ENCODE measurements around the gene KIF17. TPM values are rescaled to one million over a fixed set of nuclear protein-coding genes. Genes with fewer than 3 reads are reported as not detected.
"Not testable (repeated sequence)": the region's sequence is repeated elsewhere in the genome, so short reads cannot be mapped to it uniquely, and the experiment has no call there.

The KIF17 gene
- polyA plus RNA-seq, 2 donors, result 0.45 to 0.48 TPM

DNA sequence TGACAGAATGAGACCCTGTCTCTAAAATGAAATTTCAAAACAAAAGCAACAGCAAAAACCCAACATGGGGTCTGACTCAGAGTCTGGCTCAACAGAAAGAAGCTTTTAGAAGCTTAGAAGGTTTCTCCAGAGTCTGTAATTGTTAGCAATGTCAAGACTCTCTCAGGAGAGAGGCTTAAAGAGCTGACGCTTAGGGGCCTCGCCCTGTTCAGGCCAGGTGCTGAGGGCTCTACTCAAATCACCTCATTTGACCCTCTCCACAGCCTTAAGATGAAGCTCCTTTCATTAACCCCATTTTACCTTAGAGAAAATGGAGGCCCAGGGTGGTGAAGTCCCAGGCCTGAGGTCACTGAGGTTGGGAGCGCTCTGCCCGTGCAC lies 5.3 kb upstream of the KIF17 start:
- H3K27me3 ChIP-seq (ENCODE audit: control insufficient read depth in 1 of 2, insufficient read depth in 2 of 2, low read length in 2 of 2), result no peaks in the 10 kb centered on the region
- no peak overlapping the region for H3K27ac ChIP-seq (ENCODE audit: low read depth in 2 of 2, low read length in 1 of 2)
- H3K9me3 ChIP-seq (ENCODE audit: control insufficient read depth in 2 of 2, insufficient read depth in 1 of 2, low read depth in 1 of 2, low read length in 1 of 2), result peaks cover 0 to 7% of the 10 kb centered on the region in 2 donors
- H3K36me3 ChIP-seq (ENCODE audit: control insufficient read depth in 2 of 2, insufficient read depth in 2 of 2, low read length in 1 of 2), result no peaks in the 10 kb centered on the region
- H3K4me1 ChIP-seq (ENCODE audit: control insufficient read depth in 2 of 2, insufficient read depth in 2 of 2, low read length in 1 of 2), result peaks cover 0 to 10% of the 10 kb centered on the region in 2 donors
- 77 to 78% methylated on average over 4 of the region's 4 CpGs for WGBS, 2 donors
- no peak overlapping the region for H3K4me3 ChIP-seq (ENCODE audit: low read depth in 1 of 2, low read length in 2 of 2)

DNA sequence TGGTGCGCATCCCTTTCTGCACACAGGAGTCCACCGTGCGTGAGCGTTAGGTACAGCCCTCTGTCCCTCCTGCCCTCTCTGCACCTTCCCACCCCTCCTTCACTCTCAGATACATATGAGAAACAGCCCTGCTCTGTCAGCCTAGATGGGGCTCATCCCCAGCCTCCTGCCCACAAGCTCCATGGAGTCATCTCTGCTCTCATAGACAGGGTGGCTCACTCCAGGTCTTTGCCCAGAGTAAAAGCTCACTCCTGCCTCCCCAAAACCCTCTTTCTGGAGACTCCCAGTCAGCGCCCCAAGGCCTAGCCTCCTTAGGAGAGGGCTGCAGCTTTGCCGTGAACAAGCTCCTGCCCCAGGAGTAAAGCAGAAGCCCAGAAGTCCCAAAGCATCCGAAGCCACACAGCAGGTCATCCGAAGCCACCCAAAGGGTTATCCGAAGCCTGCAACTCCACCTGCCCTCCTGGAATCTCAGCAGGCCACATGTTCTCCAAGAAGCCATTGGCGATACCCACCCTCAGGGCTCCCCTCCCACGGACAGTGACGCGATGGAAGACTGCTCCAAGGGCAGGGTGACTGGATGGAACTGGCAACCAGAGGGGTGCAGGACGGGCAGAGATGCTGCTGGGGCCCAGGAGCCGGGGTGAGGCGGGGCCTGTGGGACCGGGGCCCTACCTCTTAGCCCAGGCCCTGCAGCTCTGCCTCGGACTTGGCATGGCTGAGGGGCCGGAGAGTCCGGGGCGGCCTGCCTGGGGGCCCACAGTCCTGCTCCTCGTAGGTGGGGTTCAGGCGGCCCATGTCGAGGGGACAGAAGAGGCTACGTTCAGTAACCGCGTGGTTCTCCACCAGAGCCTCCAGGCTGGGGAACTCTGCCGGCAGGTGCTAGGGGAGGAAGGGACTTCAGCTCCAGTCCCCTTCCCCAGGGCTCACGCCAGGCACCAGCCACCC lies 3.6 kb upstream of the KIF17 start:
- Histone ChIP-seq H3K27me3 (ENCODE audit: control insufficient read depth in 1 of 2, insufficient read depth in 2 of 2, low read length in 2 of 2) (no peaks in the 10 kb centered on the region), H3K4me3 (ENCODE audit: low read depth in 1 of 2, low read length in 2 of 2) (no peak overlapping the region), H3K27ac (ENCODE audit: low read depth in 2 of 2, low read length in 1 of 2) (no peak overlapping the region), H3K9me3 (ENCODE audit: control insufficient read depth in 2 of 2, insufficient read depth in 1 of 2, low read depth in 1 of 2, low read length in 1 of 2) (peaks cover 0 to 7% of the 10 kb centered on the region in 2 donors), H3K36me3 (ENCODE audit: control insufficient read depth in 2 of 2, insufficient read depth in 2 of 2, low read length in 1 of 2) (no peaks in the 10 kb centered on the region), H3K4me1 (ENCODE audit: control insufficient read depth in 2 of 2, insufficient read depth in 2 of 2, low read length in 1 of 2) (peaks cover 0 to 11% of the 10 kb centered on the region in 2 donors)
- WGBS, 2 donors, result 90 to 92% methylated on average over 29 of the region's 29 CpGs

DNA sequence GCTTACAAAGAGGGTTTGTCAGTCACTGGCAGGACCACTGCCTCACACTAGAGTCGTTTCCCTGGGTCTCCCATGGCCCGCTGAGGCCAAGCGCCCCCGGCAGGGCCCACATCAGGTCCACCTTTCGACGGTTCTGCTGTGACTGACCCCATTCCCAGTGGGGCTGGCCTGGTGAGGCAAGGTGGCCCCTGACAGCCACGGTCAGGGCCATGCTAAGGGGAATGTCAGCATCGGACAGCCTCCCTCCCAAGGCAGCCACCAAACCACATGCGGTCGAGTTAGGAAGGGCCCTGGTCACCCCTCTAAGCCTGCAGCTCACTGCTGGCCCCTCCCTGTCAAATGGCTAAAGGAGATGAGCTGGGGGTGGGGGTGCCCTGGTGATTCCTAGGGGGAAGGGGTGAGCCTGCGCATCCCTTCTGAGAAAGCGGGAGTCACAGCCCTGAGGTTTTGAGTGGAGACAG lies 2.9 kb upstream of the KIF17 start:
- Histone ChIP-seq H3K4me3 (ENCODE audit: low read depth in 1 of 2, low read length in 2 of 2) (no peak overlapping the region), H3K36me3 (ENCODE audit: control insufficient read depth in 2 of 2, insufficient read depth in 2 of 2, low read length in 1 of 2) (no peaks in the 10 kb centered on the region), H3K9me3 (ENCODE audit: control insufficient read depth in 2 of 2, insufficient read depth in 1 of 2, low read depth in 1 of 2, low read length in 1 of 2) (peaks cover 0 to 6% of the 10 kb centered on the region in 2 donors), H3K27me3 (ENCODE audit: control insufficient read depth in 1 of 2, insufficient read depth in 2 of 2, low read length in 2 of 2) (no peaks in the 10 kb centered on the region), H3K4me1 (ENCODE audit: control insufficient read depth in 2 of 2, insufficient read depth in 2 of 2, low read length in 1 of 2) (peaks cover 0 to 10% of the 10 kb centered on the region in 2 donors), H3K27ac (ENCODE audit: low read depth in 2 of 2, low read length in 1 of 2) (no peak overlapping the region)
- WGBS, 2 donors, result 88 to 90% methylated on average over 12 of the region's 12 CpGs

DNA sequence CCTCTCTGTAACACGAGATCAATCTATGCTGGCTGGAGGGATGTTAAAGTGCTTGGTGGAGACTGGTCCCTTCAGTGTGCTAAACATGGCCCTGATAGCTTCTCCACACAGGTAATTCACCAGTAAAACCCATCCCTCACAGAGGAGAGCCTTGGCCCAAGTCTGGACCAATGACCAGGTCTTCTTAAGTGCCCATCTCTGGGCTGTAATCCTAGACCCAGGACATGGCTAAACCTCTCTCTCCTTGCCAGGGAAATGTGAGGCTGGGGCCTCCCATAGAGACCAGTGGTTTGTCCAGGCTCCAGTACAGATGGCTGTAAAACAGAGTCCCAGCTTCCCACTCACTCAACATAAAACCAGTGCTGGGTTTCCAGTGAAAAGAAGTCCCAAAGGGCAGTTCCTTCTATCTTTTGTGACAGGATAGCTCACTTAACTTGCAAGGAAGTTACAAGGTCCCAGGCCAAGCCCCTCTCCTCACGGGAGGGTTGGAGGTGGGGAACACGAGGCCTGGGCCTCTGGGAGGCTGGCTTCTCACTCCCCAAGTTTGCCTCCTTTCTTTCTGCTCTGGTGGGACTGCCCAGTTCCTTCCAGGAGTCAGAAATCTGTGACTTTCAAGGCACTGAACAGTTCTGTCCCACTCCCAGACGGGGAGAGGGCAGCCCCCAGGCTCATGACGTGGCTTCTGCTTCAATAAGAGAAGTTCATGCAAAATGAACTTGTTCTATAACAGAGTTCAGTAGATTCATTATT lies 2.2 kb upstream of the KIF17 start:
- 76 to 78% methylated on average over 5 of the region's 5 CpGs for WGBS, 2 donors

GRCh38 chr1:20719261-20719660 lies 1.5 kb upstream of the KIF17 start:
- Histone ChIP-seq H3K27me3 (ENCODE audit: control insufficient read depth in 1 of 2, insufficient read depth in 2 of 2, low read length in 2 of 2) (no peaks in the 10 kb centered on the region), H3K9me3 (ENCODE audit: control insufficient read depth in 2 of 2, insufficient read depth in 1 of 2, low read depth in 1 of 2, low read length in 1 of 2) (no peaks in the 10 kb centered on the region), H3K4me3 (ENCODE audit: low read depth in 1 of 2, low read length in 2 of 2) (no peak overlapping the region), H3K36me3 (ENCODE audit: control insufficient read depth in 2 of 2, insufficient read depth in 2 of 2, low read length in 1 of 2) (no peaks in the 10 kb centered on the region), H3K4me1 (ENCODE audit: control insufficient read depth in 2 of 2, insufficient read depth in 2 of 2, low read length in 1 of 2) (peaks cover 0 to 10% of the 10 kb centered on the region in 2 donors), H3K27ac (ENCODE audit: low read depth in 2 of 2, low read length in 1 of 2) (no peak overlapping the region)
- 87 to 90% methylated on average over 8 of the region's 8 CpGs for WGBS, 2 donors

More for the DNA sequence above, 2.2 kb upstream of the KIF17 start:
- Histone ChIP-seq H3K4me3 (ENCODE audit: low read depth in 1 of 2, low read length in 2 of 2) (no peak overlapping the region), H3K27me3 (ENCODE audit: control insufficient read depth in 1 of 2, insufficient read depth in 2 of 2, low read length in 2 of 2) (no peaks in the 10 kb centered on the region), H3K27ac (ENCODE audit: low read depth in 2 of 2, low read length in 1 of 2) (no peak overlapping the region), H3K9me3 (ENCODE audit: control insufficient read depth in 2 of 2, insufficient read depth in 1 of 2, low read depth in 1 of 2, low read length in 1 of 2) (peaks cover 0 to 4% of the 10 kb centered on the region in 2 donors), H3K4me1 (ENCODE audit: control insufficient read depth in 2 of 2, insufficient read depth in 2 of 2, low read length in 1 of 2) (peaks cover 0 to 10% of the 10 kb centered on the region in 2 donors), H3K36me3 (ENCODE audit: control insufficient read depth in 2 of 2, insufficient read depth in 2 of 2, low read length in 1 of 2) (no peaks in the 10 kb centered on the region)

GRCh38 chr1:20718343-20718882 lies 606 bp upstream of the KIF17 start:
- H3K9me3 ChIP-seq (ENCODE audit: control insufficient read depth in 2 of 2, insufficient read depth in 1 of 2, low read depth in 1 of 2, low read length in 1 of 2); H3K36me3 ChIP-seq (ENCODE audit: control insufficient read depth in 2 of 2, insufficient read depth in 2 of 2, low read length in 1 of 2); H3K27me3 ChIP-seq (ENCODE audit: control insufficient read depth in 1 of 2, insufficient read depth in 2 of 2, low read length in 2 of 2); H3K4me1 ChIP-seq (ENCODE audit: control insufficient read depth in 2 of 2, insufficient read depth in 2 of 2, low read length in 1 of 2); H3K27ac ChIP-seq (ENCODE audit: low read depth in 2 of 2, low read length in 1 of 2): not testable (repeated sequence)
- H3K4me3 ChIP-seq (ENCODE audit: low read depth in 1 of 2, low read length in 2 of 2), result peak overlapping the region; percentile 35 to 46
- 61 to 65% methylated on average over 17 of the region's 17 CpGs for WGBS, 2 donors

- Histone ChIP-seq H3K4me1 (ENCODE audit: control insufficient read depth in 2 of 2, insufficient read depth in 2 of 2, low read length in 1 of 2) (peaks cover 0 to 5% of the 10 kb centered on the region in 2 donors), H3K27me3 (ENCODE audit: control insufficient read depth in 1 of 2, insufficient read depth in 2 of 2, low read length in 2 of 2) (no peaks in the 10 kb centered on the region), H3K9me3 (ENCODE audit: control insufficient read depth in 2 of 2, insufficient read depth in 1 of 2, low read depth in 1 of 2, low read length in 1 of 2) (no peaks in the 10 kb centered on the region), H3K4me3 (ENCODE audit: low read depth in 1 of 2, low read length in 2 of 2) (no peak overlapping the region), H3K27ac (ENCODE audit: low read depth in 2 of 2, low read length in 1 of 2) (no peak overlapping the region), H3K36me3 (ENCODE audit: control insufficient read depth in 2 of 2, insufficient read depth in 2 of 2, low read length in 1 of 2) (no peaks in the 10 kb centered on the region)
- WGBS, 2 donors, result 73 to 84% methylated on average over 13 of the region's 13 CpGs
Measured at GRCh38 chr1:20716232-20716631, 1.6 kb downstream of the KIF17 start.

- H3K9me3 ChIP-seq (ENCODE audit: control insufficient read depth in 2 of 2, insufficient read depth in 1 of 2, low read depth in 1 of 2, low read length in 1 of 2), result no peaks in the 10 kb centered on the region
- WGBS, 2 donors, result 92 to 93% methylated on average over 15 of the region's 15 CpGs
- H3K4me1 ChIP-seq (ENCODE audit: control insufficient read depth in 2 of 2, insufficient read depth in 2 of 2, low read length in 1 of 2), result peaks cover 0 to 5% of the 10 kb centered on the region in 2 donors
Measured at GRCh38 chr1:20715406-20715805, 2.4 kb downstream of the KIF17 start.

GRCh38 chr1:20713440-20713839 lies 4.4 kb downstream of the KIF17 start:
- WGBS, 2 donors, result 89 to 90% methylated on average over 6 of the region's 6 CpGs
- H3K27me3 ChIP-seq (ENCODE audit: control insufficient read depth in 1 of 2, insufficient read depth in 2 of 2, low read length in 2 of 2), result no peaks in the 10 kb centered on the region
- no peak overlapping the region for H3K4me3 ChIP-seq (ENCODE audit: low read depth in 1 of 2, low read length in 2 of 2)
- H3K4me1 ChIP-seq (ENCODE audit: control insufficient read depth in 2 of 2, insufficient read depth in 2 of 2, low read length in 1 of 2), result peaks cover 0 to 5% of the 10 kb centered on the region in 2 donors
- H3K9me3 ChIP-seq (ENCODE audit: control insufficient read depth in 2 of 2, insufficient read depth in 1 of 2, low read depth in 1 of 2, low read length in 1 of 2), result no peaks in the 10 kb centered on the region
- H3K27ac ChIP-seq (ENCODE audit: low read depth in 2 of 2, low read length in 1 of 2), result no peak overlapping the region
- no peaks in the 10 kb centered on the region for H3K36me3 ChIP-seq (ENCODE audit: control insufficient read depth in 2 of 2, insufficient read depth in 2 of 2, low read length in 1 of 2)

More at GRCh38 chr1:20715406-20715805, 2.4 kb downstream of the KIF17 start:
- Histone ChIP-seq H3K27ac (ENCODE audit: low read depth in 2 of 2, low read length in 1 of 2) (no peak overlapping the region), H3K36me3 (ENCODE audit: control insufficient read depth in 2 of 2, insufficient read depth in 2 of 2, low read length in 1 of 2) (no peaks in the 10 kb centered on the region), H3K4me3 (ENCODE audit: low read depth in 1 of 2, low read length in 2 of 2) (no peak overlapping the region), H3K27me3 (ENCODE audit: control insufficient read depth in 1 of 2, insufficient read depth in 2 of 2, low read length in 2 of 2) (no peaks in the 10 kb centered on the region)

Data from esophagus (tissue), 2 donors.